Renal cortex interstitium (tissue), 15 donors: ENCODE data around the gene ERCC3. TPM values are rescaled to one million over a fixed set of nuclear protein-coding genes. Genes with fewer than 3 reads are reported as not detected.

Experiments
- DNase-seq, 11 donors: peaks; one replicate each; pipeline ENCODE4 v3.0.0-alpha.2; 2013; ENCODE audit warnings: low read depth in 9 of 11, low spot score in 4 of 11; ENCODE audit errors: extremely low read depth in 1 of 11
- long read RNA-seq, 16 experiments: transcript quantifications; one replicate each; lab custom pipeline, GENCODE V29; 2026
- polyA plus RNA-seq, 3 donors: library from polyadenylated mRNA; unstranded; fragments of 120-200 nt; gene quantifications; one replicate each; pipeline ENCODE4 v1.2.1, GENCODE V29; 2013; ENCODE audit not compliant: insufficient read length in 3 of 3

ERCC3 gene
- 10 to 100 TPM; 64.2 to 79.8 (median 64.8) TPM for polyA plus RNA-seq
- long read RNA-seq, donor 1, full-length matches to known transcripts = 11 of 19 reads
- long read RNA-seq, donor 1, partial matches to known transcripts = 8 of 19 reads
- long read RNA-seq, donor 1, other reads (novel, unspliced or antisense) = 0 of 19 reads
- long read RNA-seq, donor 2, full-length matches to known transcripts = 10 of 10 reads
- long read RNA-seq, donor 2, partial matches to known transcripts = 0 of 10 reads
- long read RNA-seq, donor 2, other reads (novel, unspliced or antisense) = 0 of 10 reads
- long read RNA-seq, donor 3, full-length matches to known transcripts = 16 of 16 reads
- long read RNA-seq, donor 3, partial matches to known transcripts = 0 of 16 reads
- long read RNA-seq, donor 3, other reads (novel, unspliced or antisense) = 0 of 16 reads
- long read RNA-seq, donor 4, full-length matches to known transcripts = 11 of 11 reads
- long read RNA-seq, donor 4, partial matches to known transcripts = 0 of 11 reads
- long read RNA-seq, donor 4, other reads (novel, unspliced or antisense) = 0 of 11 reads
- long read RNA-seq, donor 5 = 0 reads
- long read RNA-seq, donor 6, full-length matches to known transcripts = 12 of 12 reads
- long read RNA-seq, donor 6, partial matches to known transcripts = 0 of 12 reads
- long read RNA-seq, donor 6, other reads (novel, unspliced or antisense) = 0 of 12 reads
- long read RNA-seq, donor 7, full-length matches to known transcripts = 12 of 12 reads
- long read RNA-seq, donor 7, partial matches to known transcripts = 0 of 12 reads
- long read RNA-seq, donor 7, other reads (novel, unspliced or antisense) = 0 of 12 reads
- long read RNA-seq, donor 8, full-length matches to known transcripts = 24 of 30 reads
- long read RNA-seq, donor 8, partial matches to known transcripts = 6 of 30 reads
- long read RNA-seq, donor 8, other reads (novel, unspliced or antisense) = 0 of 30 reads
- long read RNA-seq, donor 9, full-length matches to known transcripts = 8 of 15 reads
- long read RNA-seq, donor 9, partial matches to known transcripts = 7 of 15 reads
- long read RNA-seq, donor 9, other reads (novel, unspliced or antisense) = 0 of 15 reads
- long read RNA-seq, donor 10, full-length matches to known transcripts = 13 of 13 reads
- long read RNA-seq, donor 10, partial matches to known transcripts = 0 of 13 reads
- long read RNA-seq, donor 10, other reads (novel, unspliced or antisense) = 0 of 13 reads
- long read RNA-seq, donor 11, full-length matches to known transcripts = 15 of 15 reads
- long read RNA-seq, donor 11, partial matches to known transcripts = 0 of 15 reads
- long read RNA-seq, donor 11, other reads (novel, unspliced or antisense) = 0 of 15 reads
- long read RNA-seq, donor 12, full-length matches to known transcripts = 3 of 3 reads
- long read RNA-seq, donor 12, partial matches to known transcripts = 0 of 3 reads
- long read RNA-seq, donor 12, other reads (novel, unspliced or antisense) = 0 of 3 reads
- long read RNA-seq, donor 13, full-length matches to known transcripts = 17 of 22 reads
- long read RNA-seq, donor 13, partial matches to known transcripts = 5 of 22 reads
- long read RNA-seq, donor 13, other reads (novel, unspliced or antisense) = 0 of 22 reads
- long read RNA-seq, donor 14, full-length matches to known transcripts = 11 of 11 reads
- long read RNA-seq, donor 14, partial matches to known transcripts = 0 of 11 reads
- long read RNA-seq, donor 14, other reads (novel, unspliced or antisense) = 0 of 11 reads
- long read RNA-seq, donor 15, full-length matches to known transcripts = 6 of 6 reads
- long read RNA-seq, donor 15, partial matches to known transcripts = 0 of 6 reads
- long read RNA-seq, donor 15, other reads (novel, unspliced or antisense) = 0 of 6 reads
- long read RNA-seq, donor 16, full-length matches to known transcripts = 49 of 76 reads
- long read RNA-seq, donor 16, partial matches to known transcripts = 27 of 76 reads
- long read RNA-seq, donor 16, other reads (novel, unspliced or antisense) = 0 of 76 reads

- DNase-seq = peak; percentile 66 to 89 (median 84)
Observed at GRCh38 chr2:127293748-127294562, at the start of gene ERCC3. ERCC3 (minus strand) TSS chr2:127294144; CDS start chr2:127294081, 63 bp downstream.

GRCh38 chr2:127343277-127343676 is 49.3 kb upstream of the ERCC3 start:
- no peak for DNase-seq

GRCh38 chr2:127342101-127342500 is 48.2 kb upstream of the ERCC3 start:
- DNase-seq = no peak

GRCh38 chr2:127332335-127332734 is 38.4 kb upstream of the ERCC3 start:
- no peak for DNase-seq

- no peak for DNase-seq
Observed at GRCh38 chr2:127330753-127331152, 36.8 kb upstream of the ERCC3 start.

- no peak for DNase-seq
Observed at GRCh38 chr2:127326289-127326945, 32.5 kb upstream of the ERCC3 start.

- peak; percentile 11 to 47 (median 18) for DNase-seq
Observed at GRCh38 chr2:127324635-127325034, 30.7 kb upstream of the ERCC3 start.

- DNase-seq = no peak
Observed at GRCh38 chr2:127321303-127321702, 27.4 kb upstream of the ERCC3 start.

- DNase-seq = no peak
Observed at GRCh38 chr2:127320586-127321275, 26.8 kb upstream of the ERCC3 start.

- no peak for DNase-seq
Observed at GRCh38 chr2:127320067-127320466, 26.1 kb upstream of the ERCC3 start.

- DNase-seq = no peak
Observed at GRCh38 chr2:127314193-127314988, 20.4 kb upstream of the ERCC3 start.

GRCh38 chr2:127313406-127313805 is 19.5 kb upstream of the ERCC3 start:
- no peak for DNase-seq

- DNase-seq = no peak
Observed at GRCh38 chr2:127310980-127311379, 17.0 kb upstream of the ERCC3 start.

- no peak for DNase-seq
Observed at GRCh38 chr2:127309468-127309867, 15.5 kb upstream of the ERCC3 start.

- DNase-seq = no peak
Observed at GRCh38 chr2:127308586-127309138, 14.7 kb upstream of the ERCC3 start.
